GM18870 (cell line): ENCODE results near the gene SNX32.
"Not testable (repeated sequence)": the region's sequence is repeated elsewhere in the genome, so short reads cannot be mapped to it uniquely, and the experiment has no call there.

Source experiments
- ATAC-seq: cut with Tn5 transposase; IDR thresholded peaks from one replicate; pipeline ENCODE4 v1.9.1; 2021; ENCODE audit warnings: moderate library complexity; ENCODE audit not compliant: unreplicated experiment

The SNX32 gene

DNA sequence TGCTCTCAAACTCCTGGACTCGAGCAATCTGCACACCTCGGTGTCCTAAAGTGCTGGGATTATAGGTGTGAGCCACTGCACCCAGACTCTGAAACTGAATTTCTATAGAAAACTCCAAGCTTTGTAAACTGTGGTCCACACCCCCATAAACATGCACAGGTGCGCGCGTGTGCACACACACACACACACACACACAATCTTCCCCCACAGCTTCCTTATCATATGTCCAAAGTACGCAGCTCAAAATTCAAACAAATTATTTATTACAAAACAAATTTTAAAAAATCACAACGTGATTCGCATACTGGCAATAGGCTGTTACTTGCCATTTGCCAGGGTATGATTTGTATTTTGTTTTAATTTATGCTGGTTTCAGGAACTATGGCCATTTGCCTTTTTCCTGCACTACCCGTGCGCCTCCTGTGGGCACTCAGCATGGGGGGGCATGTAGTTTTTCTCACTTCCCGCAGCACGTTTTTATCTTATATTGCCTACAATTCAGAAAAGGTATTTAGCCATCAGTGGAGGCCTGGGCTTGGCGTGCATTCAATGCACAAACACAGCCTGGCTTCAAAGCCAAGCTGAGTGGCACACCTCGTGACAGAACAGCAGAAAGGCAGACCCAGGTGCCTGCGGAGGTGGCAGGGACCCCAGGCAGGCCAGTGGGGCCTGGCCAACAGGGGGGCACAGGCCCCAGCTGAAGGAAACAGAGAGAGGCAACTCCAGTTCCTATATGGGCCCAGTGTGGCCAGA, 10.8 kb upstream of the SNX32 start:
- no peak for ATAC-seq

GRCh38 chr11:65826984-65827735, 6.6 kb upstream of the SNX32 start:
- ATAC-seq, result no peak

GRCh38 chr11:65829459-65829858, 4.3 kb upstream of the SNX32 start:
- ATAC-seq, result no peak

GRCh38 chr11:65832231-65832630, 1.5 kb upstream of the SNX32 start:
- ATAC-seq, result not testable (repeated sequence)

GRCh38 chr11:65834202-65834601, 439 bp downstream of the SNX32 start:
- ATAC-seq, result no peak

- ATAC-seq, result no peak
Measured at GRCh38 chr11:65842144-65842543, 8.4 kb downstream of the SNX32 start.

GRCh38 chr11:65843811-65844210, 10.0 kb downstream of the SNX32 start:
- ATAC-seq, result no peak

DNA sequence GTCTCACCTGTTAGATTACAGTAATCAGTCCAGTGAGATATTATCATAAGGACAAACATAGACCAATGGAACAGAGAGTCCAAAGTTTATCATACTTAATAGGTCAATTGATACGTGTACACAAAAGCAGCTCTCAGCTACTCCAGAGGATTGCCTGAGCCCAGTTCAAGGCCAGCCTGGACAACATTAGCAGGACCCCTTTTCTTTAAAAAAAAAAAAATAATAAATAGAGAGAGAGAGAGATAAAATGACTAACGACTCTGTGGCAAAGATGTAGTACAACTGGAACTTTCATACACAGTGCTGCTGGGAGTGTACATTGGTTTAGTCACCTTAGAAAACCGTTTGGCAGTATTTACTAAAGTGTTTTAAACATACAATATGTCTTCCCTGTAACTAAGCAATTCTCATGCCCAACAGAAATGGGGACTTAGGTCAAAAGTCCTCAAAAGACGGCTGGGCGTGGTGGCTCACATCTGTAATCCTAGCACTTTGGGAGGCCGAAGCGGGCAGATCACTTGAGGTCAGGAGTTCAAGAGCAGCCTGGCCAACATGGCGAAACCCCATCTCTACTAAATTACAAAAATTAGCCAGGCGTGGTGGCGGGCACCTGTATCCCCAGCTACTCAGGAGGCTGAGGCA, 10.6 kb downstream of the SNX32 start:
- no peak for ATAC-seq

GRCh38 chr11:65847746-65848145, 14.0 kb downstream of the SNX32 start:
- no peak for ATAC-seq

GRCh38 chr11:65848693-65849092, 14.9 kb downstream of the SNX32 start:
- ATAC-seq, result not testable (repeated sequence)

GRCh38 chr11:65849366-65849765, 15.6 kb downstream of the SNX32 start:
- ATAC-seq, result no peak

- no peak for ATAC-seq
Measured at GRCh38 chr11:65849771-65850216, 16.0 kb downstream of the SNX32 start.

GRCh38 chr11:65850217-65851082, 16.7 kb downstream of the SNX32 start:
- ATAC-seq, result no peak

DNA sequence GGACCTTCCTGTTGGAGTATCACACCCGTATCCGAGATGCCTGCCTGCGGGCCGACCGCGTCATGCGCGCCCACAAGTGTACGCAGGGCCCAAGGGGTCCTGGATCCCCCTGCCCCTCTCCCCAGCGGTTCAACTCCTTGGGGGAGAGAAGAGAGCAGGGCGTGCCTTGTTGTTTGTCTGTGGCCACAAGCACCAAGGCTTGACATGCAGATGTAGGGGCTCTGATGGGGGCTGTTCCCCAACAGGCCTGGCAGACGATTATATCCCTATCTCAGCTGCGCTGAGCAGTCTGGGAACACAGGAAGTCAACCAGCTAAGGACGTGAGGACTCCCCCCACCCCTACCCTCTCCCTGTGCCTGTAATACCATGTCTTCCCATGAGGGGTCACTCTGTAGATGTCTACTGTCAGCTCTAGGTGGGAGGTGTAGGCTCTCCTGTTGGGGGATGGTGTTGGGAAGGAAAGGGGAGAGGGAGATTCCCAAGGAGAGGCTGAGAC, 17.4 kb downstream of the SNX32 start:
- ATAC-seq, result no peak

- ATAC-seq, result no peak
Measured at GRCh38 chr11:65851811-65852507, 18.2 kb downstream of the SNX32 start.

DNA sequence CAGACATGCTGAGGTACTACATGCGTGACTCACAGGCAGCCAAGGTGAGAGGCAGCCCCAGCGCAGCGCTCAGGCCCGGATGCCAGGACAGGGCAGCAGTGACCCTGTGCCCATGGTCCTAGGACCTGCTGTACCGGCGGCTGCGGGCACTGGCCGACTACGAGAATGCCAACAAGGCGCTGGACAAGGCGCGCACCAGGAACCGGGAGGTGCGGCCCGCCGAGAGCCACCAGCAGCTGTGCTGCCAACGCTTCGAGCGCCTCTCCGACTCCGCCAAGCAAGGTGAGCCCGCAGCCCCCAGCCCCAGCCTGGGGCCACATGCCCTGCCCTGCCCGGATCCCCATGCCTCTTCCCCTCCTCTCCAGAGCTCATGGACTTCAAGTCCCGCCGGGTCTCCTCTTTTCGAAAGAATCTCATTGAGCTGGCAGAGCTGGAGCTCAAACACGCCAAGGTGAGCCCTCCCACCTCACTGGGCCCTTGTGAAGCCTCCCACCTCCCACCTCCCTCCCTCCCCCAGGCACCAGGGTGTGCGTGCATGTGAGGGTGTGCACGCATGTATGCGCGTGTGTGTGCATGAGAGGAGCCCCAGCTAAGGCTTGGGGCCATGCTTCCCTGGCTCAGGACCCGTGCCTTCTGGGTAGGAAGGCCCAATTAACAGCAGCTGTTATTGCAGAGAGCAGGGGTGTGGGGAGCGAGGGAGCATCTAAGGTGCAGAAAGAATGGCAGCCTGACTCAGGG, 18.9 kb downstream of the SNX32 start:
- no peak for ATAC-seq

DNA sequence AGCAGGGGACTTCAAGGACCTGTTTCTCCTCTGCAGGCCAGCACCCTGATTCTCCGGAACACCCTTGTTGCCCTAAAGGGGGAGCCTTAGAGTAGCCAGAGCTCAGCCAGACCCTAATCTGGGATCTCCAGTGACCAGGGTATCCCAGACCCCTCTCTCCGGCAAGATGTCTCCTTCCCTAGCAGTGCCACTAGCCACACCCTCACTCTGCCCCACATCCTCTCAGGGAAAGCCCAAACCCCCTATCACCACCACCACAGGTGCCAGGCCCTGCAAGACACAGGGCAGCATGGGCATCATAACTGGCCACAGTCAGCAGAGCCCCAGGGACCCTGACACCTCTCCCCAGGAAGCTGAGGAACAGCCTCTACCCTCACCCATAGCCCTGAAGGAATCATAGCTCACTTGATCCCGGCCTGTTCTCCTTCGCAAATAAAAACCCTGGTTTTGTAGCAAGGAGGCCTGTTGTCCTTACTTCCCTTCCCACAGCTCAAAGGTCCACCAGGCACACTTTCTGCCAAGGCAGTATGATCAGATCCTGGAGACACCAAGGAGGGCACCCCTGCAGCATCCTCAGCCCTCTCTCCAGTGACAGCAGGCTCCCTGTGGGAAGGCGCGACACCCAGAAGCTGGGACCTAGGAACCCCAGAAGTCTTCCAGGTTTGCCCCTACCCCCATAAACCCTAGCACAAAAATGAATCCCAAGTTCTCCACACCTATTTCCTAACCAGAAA, 19.6 kb downstream of the SNX32 start:
- no peak for ATAC-seq

GRCh38 chr11:65854161-65854592, 20.4 kb downstream of the SNX32 start:
- ATAC-seq, result no peak
